SK-MEL-5 (cell line): ENCODE results near the gene C1QTNF3. TPM values are rescaled to one million over a fixed set of nuclear protein-coding genes. Genes with fewer than 3 reads are reported as not detected.
"Not testable (repeated sequence)": the region's sequence is repeated elsewhere in the genome, so short reads cannot be mapped to it uniquely, and the experiment has no call there.

Experiments
- DNase-seq: peaks from one replicate; pipeline ENCODE4 v3.0.0-alpha.2; 2016; ENCODE audit warnings: low read depth, low spot score
- in situ Hi-C: cut with HindIII; loops from 2 replicates; pipeline ENCODE4 v1.10.0; 2016; ENCODE audit warnings: low sequenced_read_pairs, high pct_unique_total_duplicates, low pct_unique_long_range_greater_than_20kb
- total RNA-seq: library from RNA; depleted of rRNA; stranded (reverse); fragments of >200 nt; shearing (Covaris generic); gene quantifications from 2 replicates; pipeline ENCODE4 v1.2.3, GENCODE V29; 2014

Gene C1QTNF3
- total RNA-seq, 1 experiment from 2014 or later: 0.77 TPM

GRCh38 chr5:34034534-34035327 lies 8.3 kb downstream of the C1QTNF3 start:
- in situ Hi-C loops: no loop called here

GRCh38 chr5:34031966-34032365 lies 11.0 kb downstream of the C1QTNF3 start:
- no peak for DNase-seq
- in situ Hi-C loops: no loop called here

More at GRCh38 chr5:34034534-34035327, 8.3 kb downstream of the C1QTNF3 start:
- DNase-seq: no peak

GRCh38 chr5:34031117-34031516 lies 11.9 kb downstream of the C1QTNF3 start:
- DNase-seq: no peak
- in situ Hi-C loops: no loop called here

- DNase-seq, in situ Hi-C loops: not testable (repeated sequence)
Measured at GRCh38 chr5:34030585-34030984, 12.4 kb downstream of the C1QTNF3 start.

GRCh38 chr5:34030048-34030447 lies 13.0 kb downstream of the C1QTNF3 start:
- in situ Hi-C loops: no loop called here
- no peak for DNase-seq

GRCh38 chr5:34028349-34028748 lies 14.7 kb downstream of the C1QTNF3 start:
- in situ Hi-C loops: no loop called here
- no peak for DNase-seq

- no peak for DNase-seq
- in situ Hi-C loops: no loop called here
Measured at GRCh38 chr5:34026089-34026761, 16.8 kb downstream of the C1QTNF3 start.

- in situ Hi-C loops: no loop called here
Measured at GRCh38 chr5:34022121-34022705, 20.8 kb downstream of the C1QTNF3 start.

GRCh38 chr5:34021334-34021733 lies 21.7 kb downstream of the C1QTNF3 start:
- DNase-seq: no peak
- in situ Hi-C loops: no loop called here

More at GRCh38 chr5:34022121-34022705, 20.8 kb downstream of the C1QTNF3 start:
- DNase-seq: no peak

- in situ Hi-C loops: no loop called here
Measured at GRCh38 chr5:34020726-34021125, 22.3 kb downstream of the C1QTNF3 start.

GRCh38 chr5:34017254-34017653 lies 25.8 kb downstream of the C1QTNF3 start:
- in situ Hi-C loops: no loop called here
- DNase-seq: no peak

More at GRCh38 chr5:34020726-34021125, 22.3 kb downstream of the C1QTNF3 start:
- DNase-seq: no peak

GRCh38 chr5:34016750-34017149 lies 26.3 kb downstream of the C1QTNF3 start:
- in situ Hi-C loops: no loop called here
- DNase-seq: no peak

GRCh38 chr5:34016222-34016621 lies 26.8 kb downstream of the C1QTNF3 start:
- DNase-seq: no peak
- in situ Hi-C loops: no loop called here

GRCh38 chr5:34015120-34015822 lies 27.7 kb downstream of the C1QTNF3 start:
- in situ Hi-C loops: no loop called here
- no peak for DNase-seq

GRCh38 chr5:34014626-34015025 lies 28.4 kb downstream of the C1QTNF3 start:
- in situ Hi-C loops: no loop called here
- DNase-seq: no peak

- no peak for DNase-seq
- in situ Hi-C loops: no loop called here
Measured at GRCh38 chr5:34013547-34013946, 29.5 kb downstream of the C1QTNF3 start.

GRCh38 chr5:34012791-34013190 lies 30.2 kb downstream of the C1QTNF3 start:
- DNase-seq: no peak
- in situ Hi-C loops: no loop called here

GRCh38 chr5:34011536-34011935 lies 31.5 kb downstream of the C1QTNF3 start:
- in situ Hi-C loops: no loop called here
- no peak for DNase-seq
